GM23338 (cell line): Measurements from ENCODE around the gene FASTK. TPM values are rescaled to one million over a fixed set of nuclear protein-coding genes. Genes with fewer than 3 reads are reported as not detected.

Experiments
- ATAC-seq: fragments of 200-7000 bp; cut with Tn5 transposase; 3 replicates; pipeline ENCODE4 v1.9.1; 2020
- DNase-seq: peaks from one replicate; pipeline ENCODE4 v3.0.0-alpha.2; 2015; ENCODE audit warnings: low spot score
- H2AFZ ChIP-seq: fragments of 200-600 bp; sonication (generic); 2 replicates; pipeline ENCODE4 v1.8.0; 2016; ENCODE audit warnings: antibody characterized with exemption, mild to moderate bottlenecking, moderate library complexity
- H3F3A ChIP-seq: fragments of 200-600 bp; sonication (generic); replicated peaks from 2 replicates; pipeline ENCODE4 v1.8.0; 2017; ENCODE audit warnings: antibody characterized with exemption, mixed run types, low read depth
- H3K27ac ChIP-seq: fragments of 200-600 bp; sonication (generic); 2 replicates; pipeline ENCODE4 v1.6.1; 2016; ENCODE audit warnings: low read depth
- H3K27me3 ChIP-seq: fragments of 200-600 bp; sonication (generic); 2 replicates; pipeline ENCODE4 v1.8.0; 2016; ENCODE audit warnings: mild to moderate bottlenecking, mixed run types, moderate library complexity; ENCODE audit not compliant: insufficient read depth
- H3K36me3 ChIP-seq: fragments of 200-600 bp; sonication (generic); 2 replicates; pipeline ENCODE4 v1.8.0; 2016; ENCODE audit warnings: mild to moderate bottlenecking; ENCODE audit not compliant: insufficient read depth
- H3K4me1 ChIP-seq: fragments of 200-600 bp; sonication (generic); 2 replicates; pipeline ENCODE4 v1.8.0; 2016; ENCODE audit warnings: mild to moderate bottlenecking, moderate library complexity; ENCODE audit not compliant: insufficient read depth
- H3K4me2 ChIP-seq: fragments of 200-600 bp; sonication (generic); 2 replicates; pipeline ENCODE4 v1.7.1; 2017; ENCODE audit warnings: mixed run types
- H3K4me3 ChIP-seq: fragments of 200-600 bp; sonication (generic); 2 replicates; pipeline ENCODE4 v1.6.1; 2016; ENCODE audit warnings: mixed run types
- H3K79me2 ChIP-seq: fragments of 200-600 bp; sonication (generic); replicated peaks from 2 replicates; pipeline ENCODE4 v1.8.0; 2017; ENCODE audit warnings: mild to moderate bottlenecking; ENCODE audit not compliant: insufficient read depth
- H3K9me2 ChIP-seq: fragments of 200-600 bp; sonication (generic); 2 replicates; pipeline ENCODE4 v1.8.0; 2017; ENCODE audit not compliant: insufficient read depth
- H4K20me1 ChIP-seq: fragments of 200-600 bp; sonication (generic); replicated peaks from 2 replicates; pipeline ENCODE4 v1.8.0; 2017; ENCODE audit warnings: mild to moderate bottlenecking; ENCODE audit not compliant: insufficient read depth
- H3K27ac Mint-ChIP-seq: 2 replicates; pipeline ENCODE4 v1.8.0; 2020; ENCODE audit warnings: inconsistent platforms, mild to moderate bottlenecking, moderate library complexity, mixed read lengths
- H3K27me3 Mint-ChIP-seq: 3 replicates; pipeline ENCODE4 v1.8.0; 2022; ENCODE audit warnings: low read depth, mild to moderate bottlenecking, moderate library complexity, mixed read lengths, inconsistent platforms; ENCODE audit not compliant: insufficient read depth, poor library complexity
- H3K36me3 Mint-ChIP-seq: 3 replicates; pipeline ENCODE4 v1.8.0; 2021; ENCODE audit warnings: low read depth, mild to moderate bottlenecking, inconsistent platforms, moderate library complexity, mixed read lengths
- H3K4me1 Mint-ChIP-seq: 3 replicates; pipeline ENCODE4 v1.8.0; 2020; ENCODE audit warnings: mild to moderate bottlenecking, inconsistent platforms, mixed read lengths
- H3K4me3 Mint-ChIP-seq: 3 replicates; pipeline ENCODE4 v1.8.0; 2021; ENCODE audit warnings: moderate library complexity, mild to moderate bottlenecking, inconsistent platforms, mixed read lengths
- H3K9me3 Mint-ChIP-seq: 3 replicates; pipeline ENCODE4 v1.8.0; 2020; ENCODE audit warnings: moderate library complexity, mild to moderate bottlenecking, inconsistent platforms, mixed read lengths
- CTCF ChIP-seq, 2 experiments: fragments of 200-600 bp in 1 of 2; sonication (generic) in 1 of 2; conservative IDR thresholded peaks; 2 replicates each; pipeline versions ENCODE4 v1.5.1 to v1.6.1; 2016 to 2017; ENCODE audit warnings: antibody characterized with exemption in 2 of 2, low read depth in 2 of 2, mild to moderate bottlenecking in 2 of 2, moderate library complexity in 1 of 2
- ETS1 ChIP-seq: IDR thresholded peaks from 2 replicates; pipeline ENCODE4 v1.6.1; 2016; ENCODE audit warnings: antibody characterized with exemption
- EZH2phosphoT487 ChIP-seq: fragments of 200-600 bp; sonication (generic); IDR thresholded peaks from one replicate; pipeline ENCODE4 v1.8.1; 2018; ENCODE audit warnings: antibody characterized with exemption; ENCODE audit not compliant: unreplicated experiment
- JUNB ChIP-seq: IDR thresholded peaks from one replicate; pipeline ENCODE4 v1.6.1; 2016; ENCODE audit warnings: antibody characterized with exemption; ENCODE audit not compliant: unreplicated experiment
- NANOG ChIP-seq: IDR thresholded peaks from 2 replicates; pipeline ENCODE4 v1.6.1; 2016; ENCODE audit warnings: antibody characterized with exemption, borderline replicate concordance
- POLR2AphosphoS5 ChIP-seq: IDR thresholded peaks from 2 replicates; pipeline ENCODE4 v1.6.1; 2016; ENCODE audit warnings: antibody characterized with exemption, low read depth
- STAT1 ChIP-seq: IDR thresholded peaks from one replicate; pipeline ENCODE4 v1.6.1; 2016; ENCODE audit warnings: antibody characterized with exemption; ENCODE audit not compliant: unreplicated experiment
- ZNF114 ChIP-seq: fragments of 250-450 bp; sonication (Bioruptor Pico); IDR thresholded peaks from 2 replicates; pipeline ENCODE4 v1.5.0; 2020; ENCODE audit warnings: mild to moderate bottlenecking, moderate library complexity
- ZNF331 ChIP-seq: fragments of 250-450 bp; sonication (Bioruptor Pico); IDR thresholded peaks from 2 replicates; pipeline ENCODE4 v1.5.0; 2020; ENCODE audit warnings: low read depth, mild to moderate bottlenecking, moderate library complexity
- polyA plus RNA-seq: library from polyadenylated mRNA; unstranded; fragments of >200 nt; fragmentation: Nextera tagmentation; extraction: Ambion mirVana; gene quantifications from 2 replicates; pipeline ENCODE4 v1.2.1, GENCODE V29; 2016
- total RNA-seq: library from RNA; depleted of rRNA; stranded (reverse); fragments of >200 nt; shearing (Covaris generic); gene quantifications from 2 replicates; pipeline ENCODE4 v1.2.3, GENCODE V29; 2014
- TF ChIP-seq, protein P1 (sequence below): IDR thresholded peaks from one replicate; pipeline ENCODE4 v1.6.1; 2018; ENCODE audit warnings: antibody characterized with exemption; ENCODE audit not compliant: unreplicated experiment

FASTK gene
- total and polyA plus RNA-seq, 2 experiments from 2014 or later: 37.4 to 57.4 TPM

- H3K4me3 Mint-ChIP-seq: peak overlapping the region; percentile 82
- Histone ChIP-seq H3K27ac (no peak overlapping the region), H3K36me3 (no peaks in the 10 kb centered on the region; the same call in 1 of the 2 replicates), H3K4me3 (peak overlapping the region; percentile 88), H3K9me2 (no peaks in the 10 kb centered on the region), H3K4me2 (peak overlapping the region; percentile 88), H4K20me1 (peaks cover 23% of the 10 kb centered on the region), H3K27me3 (peaks cover 22% of the 10 kb centered on the region), H3K79me2 (no peaks in the 10 kb centered on the region), H3F3A (peaks cover 21% of the 10 kb centered on the region), H3K4me1 (peaks cover 15% of the 10 kb centered on the region), H2AFZ (no peak overlapping the region)
- H3K9me3 Mint-ChIP-seq: no peaks in the 10 kb centered on the region
- peaks cover 37% of the 10 kb centered on the region for H3K4me1 Mint-ChIP-seq
- H3K27me3 Mint-ChIP-seq: peaks cover 38% of the 10 kb centered on the region
- TF ChIP-seq ETS1: no peak
- no peak for TF ChIP-seq STAT1
- DNase-seq (peak; percentile 41), ATAC-seq (peak; percentile 4)
- no peak overlapping the region for H3K27ac Mint-ChIP-seq
- H3K36me3 Mint-ChIP-seq: peaks cover 26% of the 10 kb centered on the region
Measured at GRCh38 chr7:151126491-151127137, 46.0 kb upstream of the FASTK start.

GRCh38 chr7:151125846-151126481 lies 45.4 kb upstream of the FASTK start:
- H3K4me1 ChIP-seq: peaks cover 15% of the 10 kb centered on the region
- H3K9me2 ChIP-seq: no peaks in the 10 kb centered on the region
- peak overlapping the region; percentile 88 for H3K4me3 ChIP-seq
- Mint-ChIP-seq H3K27me3 (peaks cover 38% of the 10 kb centered on the region), H3K4me1 (peaks cover 39% of the 10 kb centered on the region), H3K27ac (no peak overlapping the region), H3K9me3 (no peaks in the 10 kb centered on the region), H3K36me3 (peaks cover 26% of the 10 kb centered on the region), H3K4me3 (peak overlapping the region; percentile 82)
- no peak overlapping the region for H2AFZ ChIP-seq
- peak; percentile 60 for ATAC-seq
- H3K36me3 ChIP-seq: no peaks in the 10 kb centered on the region; the same call in 1 of the 2 replicates
- H3K79me2 ChIP-seq: no peaks in the 10 kb centered on the region
- DNase-seq: peak; percentile 78
- peaks cover 23% of the 10 kb centered on the region for H4K20me1 ChIP-seq
- peak overlapping the region; percentile 55; the same call in 1 of the 2 replicates for H3K27ac ChIP-seq
- peaks cover 22% of the 10 kb centered on the region for H3K27me3 ChIP-seq
- peak overlapping the region; percentile 88 for H3K4me2 ChIP-seq
- peaks cover 21% of the 10 kb centered on the region for H3F3A ChIP-seq
- TF ChIP-seq POLR2AphosphoS5: no peak
- no peak for TF ChIP-seq ETS1
- TF ChIP-seq ZNF114 (CRISPR knock-in tag): no peak
- TF ChIP-seq CTCF (conservative IDR thresholded peaks at IDR 0.05; ENCODE audit: low read depth in 2 of 2): no peak
- no peak for TF ChIP-seq JUNB
- TF ChIP-seq, protein P1, sequence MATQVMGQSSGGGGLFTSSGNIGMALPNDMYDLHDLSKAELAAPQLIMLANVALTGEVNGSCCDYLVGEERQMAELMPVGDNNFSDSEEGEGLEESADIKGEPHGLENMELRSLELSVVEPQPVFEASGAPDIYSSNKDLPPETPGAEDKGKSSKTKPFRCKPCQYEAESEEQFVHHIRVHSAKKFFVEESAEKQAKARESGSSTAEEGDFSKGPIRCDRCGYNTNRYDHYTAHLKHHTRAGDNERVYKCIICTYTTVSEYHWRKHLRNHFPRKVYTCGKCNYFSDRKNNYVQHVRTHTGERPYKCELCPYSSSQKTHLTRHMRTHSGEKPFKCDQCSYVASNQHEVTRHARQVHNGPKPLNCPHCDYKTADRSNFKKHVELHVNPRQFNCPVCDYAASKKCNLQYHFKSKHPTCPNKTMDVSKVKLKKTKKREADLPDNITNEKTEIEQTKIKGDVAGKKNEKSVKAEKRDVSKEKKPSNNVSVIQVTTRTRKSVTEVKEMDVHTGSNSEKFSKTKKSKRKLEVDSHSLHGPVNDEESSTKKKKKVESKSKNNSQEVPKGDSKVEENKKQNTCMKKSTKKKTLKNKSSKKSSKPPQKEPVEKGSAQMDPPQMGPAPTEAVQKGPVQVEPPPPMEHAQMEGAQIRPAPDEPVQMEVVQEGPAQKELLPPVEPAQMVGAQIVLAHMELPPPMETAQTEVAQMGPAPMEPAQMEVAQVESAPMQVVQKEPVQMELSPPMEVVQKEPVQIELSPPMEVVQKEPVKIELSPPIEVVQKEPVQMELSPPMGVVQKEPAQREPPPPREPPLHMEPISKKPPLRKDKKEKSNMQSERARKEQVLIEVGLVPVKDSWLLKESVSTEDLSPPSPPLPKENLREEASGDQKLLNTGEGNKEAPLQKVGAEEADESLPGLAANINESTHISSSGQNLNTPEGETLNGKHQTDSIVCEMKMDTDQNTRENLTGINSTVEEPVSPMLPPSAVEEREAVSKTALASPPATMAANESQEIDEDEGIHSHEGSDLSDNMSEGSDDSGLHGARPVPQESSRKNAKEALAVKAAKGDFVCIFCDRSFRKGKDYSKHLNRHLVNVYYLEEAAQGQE: no peak
- TF ChIP-seq STAT1: no peak
- TF ChIP-seq NANOG: no peak
- TF ChIP-seq EZH2phosphoT487: no peak
- no peak for TF ChIP-seq ZNF331 (CRISPR knock-in tag)
